Activated CD4-positive, alpha-beta T cell treated with anti-CD3 and anti-CD28 coated beads, Interleukin-2, amount 50 U/mL, for 16 hours (primary cell): Measurements from ENCODE around the gene ST8SIA3.

ENCODE experiments used
- DNase-seq: peaks from one replicate; pipeline ENCODE4 v3.0.0-alpha.2; 2020

The ST8SIA3 gene

GRCh38 chr18:57352271-57352701 is at the start of gene ST8SIA3:
ST8SIA3 (plus strand) TSS chr18:57352557; CDS start chr18:57352847, 290 bp downstream.
- DNase-seq, result no peak

GRCh38 chr18:57311472-57311871 is 40.9 kb upstream of the ST8SIA3 start:
- DNase-seq, result no peak

DNA sequence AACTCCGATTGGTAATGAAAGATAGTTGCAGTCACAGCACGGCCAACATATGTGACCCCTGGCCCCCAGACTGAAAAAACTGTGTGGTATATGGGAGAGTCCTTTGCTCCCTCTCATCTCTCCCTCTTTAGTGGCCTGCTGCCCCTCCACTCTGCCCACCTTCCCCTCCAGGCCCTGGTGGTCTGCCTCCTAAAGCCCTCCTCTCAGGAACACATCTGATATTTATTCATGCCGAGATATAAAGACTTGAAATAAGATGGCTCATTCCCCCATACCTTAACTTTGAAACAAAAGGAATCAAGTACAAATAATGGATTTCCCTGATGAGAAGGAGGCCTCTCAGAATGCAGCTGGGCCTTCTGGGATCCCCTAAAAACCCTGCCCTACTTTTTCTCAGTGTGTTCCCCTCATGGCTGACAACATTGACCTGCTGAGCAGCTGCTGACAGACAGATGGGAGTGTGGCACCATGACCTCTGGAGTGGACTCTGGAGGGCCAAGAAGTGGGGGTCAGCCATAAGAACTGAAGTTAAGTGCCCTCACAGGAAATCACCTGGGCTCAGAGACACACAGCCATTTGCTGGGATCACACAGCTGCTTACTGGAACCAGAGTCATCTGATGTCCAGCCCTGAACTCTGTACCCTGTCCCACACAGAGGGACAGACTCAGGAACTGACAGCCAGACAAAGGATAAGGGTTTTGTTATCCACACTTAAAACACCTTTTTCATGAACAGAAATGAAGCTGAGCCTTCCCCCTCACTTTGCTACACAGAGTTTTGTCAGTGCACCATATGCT is 39.8 kb upstream of the ST8SIA3 start:
- no peak for DNase-seq

DNA sequence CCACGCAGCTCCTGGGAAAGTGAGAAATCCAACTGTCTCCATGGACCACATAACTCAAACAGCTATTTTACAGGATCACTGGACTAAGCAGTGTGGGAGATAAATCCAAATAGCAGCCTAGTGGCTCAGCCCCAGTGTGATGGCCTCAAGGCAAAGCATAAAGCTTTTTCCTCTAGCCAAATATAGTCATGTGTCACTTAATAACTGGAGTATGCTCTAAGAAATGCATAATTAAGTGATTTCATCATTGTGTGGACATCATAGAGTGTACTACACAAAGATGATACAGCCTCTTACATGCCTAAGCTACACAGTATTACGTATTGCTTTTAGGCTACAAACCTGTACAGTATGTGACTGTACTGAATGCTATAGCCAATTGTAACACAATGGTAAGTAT is 31.8 kb upstream of the ST8SIA3 start:
- no peak for DNase-seq

- no peak for DNase-seq
Observed at GRCh38 chr18:57325491-57326166, 26.7 kb upstream of the ST8SIA3 start.

DNA sequence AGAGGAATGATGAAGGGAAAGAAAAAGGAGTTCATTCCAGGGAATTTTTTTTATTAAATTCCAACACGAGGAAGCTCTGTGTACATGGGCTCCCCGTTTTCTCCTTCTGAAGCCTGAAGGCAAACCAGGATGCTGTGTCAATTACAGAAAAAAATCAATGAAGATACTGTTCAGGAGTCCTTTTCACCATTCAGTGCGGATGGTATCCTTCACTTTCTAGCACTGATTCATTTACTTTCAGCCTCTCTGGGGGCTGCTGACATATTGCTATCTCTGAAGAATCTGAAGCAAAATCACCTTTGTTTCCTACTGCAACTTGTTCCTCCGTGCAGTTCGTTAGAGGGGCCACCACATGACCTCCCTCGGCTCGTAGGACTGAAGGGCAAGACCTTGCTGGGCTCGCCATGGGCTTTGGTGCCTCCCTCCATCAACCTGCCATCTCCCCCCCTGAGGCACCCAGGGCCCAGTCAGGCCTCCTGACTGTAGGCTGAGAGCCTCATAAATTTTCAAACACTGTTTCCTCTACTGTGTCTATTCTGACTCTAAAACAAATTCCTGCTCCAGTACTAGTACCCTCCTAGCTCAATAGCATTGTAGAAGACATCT is 25.5 kb upstream of the ST8SIA3 start:
- DNase-seq, result no peak

DNA sequence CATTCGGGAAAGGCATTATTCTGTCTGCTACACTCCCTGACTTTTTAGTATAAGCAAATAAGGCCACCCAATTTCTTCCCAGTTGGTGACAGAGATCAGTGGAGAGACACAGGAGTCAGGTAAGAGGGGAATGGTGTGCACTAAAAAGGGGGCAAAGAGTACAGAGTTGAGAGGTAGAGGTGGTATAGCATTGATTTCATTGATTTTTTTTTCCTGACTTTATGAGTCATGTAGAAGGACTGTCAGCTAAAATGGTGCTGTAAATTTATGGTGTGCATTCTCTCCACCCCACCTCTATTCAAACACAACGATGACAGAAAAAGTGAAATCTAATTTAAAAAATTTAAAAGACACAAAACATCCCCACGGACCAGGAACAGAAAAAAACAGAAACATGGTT is 23.7 kb upstream of the ST8SIA3 start:
- no peak for DNase-seq

DNA sequence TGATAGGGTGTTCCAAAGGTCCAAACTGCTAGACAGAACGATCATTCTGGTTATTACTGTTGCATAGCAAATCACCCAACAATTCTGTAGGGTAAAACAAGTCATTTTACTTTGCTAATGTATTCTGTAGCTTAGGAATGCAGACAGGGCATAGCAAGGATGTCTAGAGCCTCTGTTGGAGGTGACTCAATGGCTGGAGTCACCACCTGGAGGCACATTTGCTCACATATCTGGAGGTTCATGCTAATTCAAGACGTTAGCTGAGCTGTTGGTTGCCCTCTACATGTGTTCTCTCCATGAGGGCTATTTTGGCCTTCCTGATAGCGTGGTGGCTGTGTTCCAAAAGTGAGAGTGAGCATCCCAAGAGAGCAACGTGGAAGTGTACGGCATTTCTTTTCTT is 22.5 kb upstream of the ST8SIA3 start:
- DNase-seq, result no peak

- DNase-seq, result no peak
Observed at GRCh38 chr18:57331718-57332117, 20.6 kb upstream of the ST8SIA3 start.

- DNase-seq, result no peak
Observed at GRCh38 chr18:57333940-57334339, 18.4 kb upstream of the ST8SIA3 start.

DNA sequence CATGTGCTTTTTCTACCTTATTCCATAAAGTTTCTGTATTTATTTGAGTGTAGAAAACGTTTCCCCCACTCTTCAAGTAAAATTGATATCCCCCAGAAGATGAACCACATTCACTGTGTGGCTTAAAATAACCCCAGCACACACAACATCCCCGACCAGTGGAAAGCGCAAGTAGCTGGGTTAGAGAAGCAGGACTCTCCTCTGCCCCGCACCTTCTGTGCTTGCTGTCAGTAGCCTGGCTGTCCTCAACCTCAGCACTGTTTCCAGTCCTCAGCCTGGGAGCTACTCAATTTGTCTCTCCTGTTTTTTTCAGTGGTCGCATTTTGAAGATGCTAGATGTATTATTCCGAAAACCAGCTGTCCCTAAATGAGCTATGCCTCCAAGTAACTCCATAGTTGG is 18.0 kb upstream of the ST8SIA3 start:
- no peak for DNase-seq

DNA sequence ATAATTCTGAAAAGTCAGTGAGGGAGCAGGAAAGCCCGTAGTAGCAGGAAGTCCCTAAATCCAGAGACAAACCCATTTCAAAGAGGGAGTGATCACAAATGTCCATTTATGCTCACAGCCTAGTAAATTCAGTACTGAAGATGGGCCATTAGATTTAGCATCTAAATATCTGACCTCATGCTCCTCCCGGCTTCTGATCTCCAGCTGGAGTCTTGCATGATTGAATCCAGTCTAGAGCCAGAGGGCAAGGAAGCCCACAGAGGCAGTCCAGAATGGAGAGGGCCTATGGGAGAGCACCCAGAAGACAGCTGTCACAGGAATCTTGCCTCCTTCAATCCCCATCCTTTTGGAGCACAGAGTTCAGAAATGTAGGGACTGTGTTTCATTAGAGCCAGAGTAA is 16.0 kb upstream of the ST8SIA3 start:
- no peak for DNase-seq

DNA sequence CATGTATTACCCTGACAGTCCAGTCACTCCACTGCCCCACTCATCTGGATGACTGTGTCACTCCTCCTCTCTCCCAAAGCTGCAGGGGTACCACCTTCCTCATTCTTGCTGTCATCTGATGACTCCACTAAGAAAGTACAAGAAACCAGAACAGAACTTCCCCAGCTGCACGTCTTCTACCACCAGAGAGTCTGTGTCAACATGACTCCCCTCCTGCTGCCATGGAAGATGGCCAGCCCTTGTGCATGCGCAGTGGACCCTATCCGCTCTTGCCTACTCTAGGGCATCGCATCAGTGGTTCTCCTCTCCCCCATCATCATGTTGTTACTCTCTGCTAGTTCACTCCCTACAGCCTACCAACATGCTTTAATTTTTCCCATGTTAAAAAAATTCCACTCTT is 14.5 kb upstream of the ST8SIA3 start:
- DNase-seq, result no peak

DNA sequence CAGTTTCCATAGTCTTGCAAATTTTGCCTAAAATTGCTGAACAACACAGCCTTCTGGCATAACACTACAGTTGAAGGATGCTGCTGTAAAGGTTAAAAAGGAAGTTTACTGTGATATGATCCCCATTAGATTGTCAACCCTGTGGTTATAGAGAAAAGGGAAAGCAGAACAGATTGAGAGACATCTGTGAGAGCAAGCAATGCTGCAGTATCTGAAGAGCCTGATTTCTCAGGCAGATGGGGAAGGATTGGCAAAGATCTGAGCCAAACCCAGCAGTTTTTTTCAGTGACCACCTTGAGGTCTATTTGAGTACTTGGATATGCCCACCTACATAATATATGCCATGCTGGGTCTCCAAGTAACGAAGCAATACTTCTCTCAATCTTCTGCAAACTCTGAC is 8.5 kb upstream of the ST8SIA3 start:
- no peak for DNase-seq

DNA sequence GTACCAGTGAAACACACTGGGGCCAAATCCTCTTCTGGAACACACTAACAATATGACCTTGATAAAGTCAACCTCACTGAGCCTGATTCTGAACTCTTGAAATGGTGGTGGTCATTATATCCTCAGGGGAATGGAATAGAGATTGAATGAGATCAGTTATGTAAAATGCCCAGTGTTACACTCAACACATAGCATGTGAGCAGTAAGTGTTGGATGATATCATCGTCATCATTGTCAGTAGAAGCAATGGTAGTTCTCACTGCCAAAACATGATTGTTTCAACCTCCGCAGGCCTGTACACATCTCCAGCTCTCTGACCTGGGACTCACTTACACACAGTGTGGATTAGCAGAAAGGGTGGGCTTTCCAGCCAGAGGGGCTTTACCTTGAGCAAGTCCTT is 5.5 kb upstream of the ST8SIA3 start:
- DNase-seq, result no peak

- DNase-seq, result no peak
Observed at GRCh38 chr18:57347784-57348183, 4.6 kb upstream of the ST8SIA3 start.

DNA sequence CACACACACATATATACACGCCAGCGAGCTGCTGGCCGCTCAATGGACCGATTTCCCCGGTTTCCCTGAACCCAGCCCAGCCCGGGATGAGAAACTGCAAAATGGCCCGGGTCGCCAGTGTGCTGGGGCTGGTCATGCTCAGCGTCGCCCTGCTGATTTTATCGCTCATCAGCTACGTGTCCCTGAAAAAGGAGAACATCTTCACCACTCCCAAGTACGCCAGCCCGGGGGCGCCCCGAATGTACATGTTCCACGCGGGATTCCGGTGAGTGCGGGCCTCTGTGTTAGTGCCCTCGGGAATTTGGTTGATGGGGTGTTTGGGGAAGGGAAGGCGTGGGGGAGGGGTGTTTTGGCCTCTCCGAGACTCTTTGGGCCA is 392 bp downstream of the ST8SIA3 start:
- DNase-seq, result no peak

DNA sequence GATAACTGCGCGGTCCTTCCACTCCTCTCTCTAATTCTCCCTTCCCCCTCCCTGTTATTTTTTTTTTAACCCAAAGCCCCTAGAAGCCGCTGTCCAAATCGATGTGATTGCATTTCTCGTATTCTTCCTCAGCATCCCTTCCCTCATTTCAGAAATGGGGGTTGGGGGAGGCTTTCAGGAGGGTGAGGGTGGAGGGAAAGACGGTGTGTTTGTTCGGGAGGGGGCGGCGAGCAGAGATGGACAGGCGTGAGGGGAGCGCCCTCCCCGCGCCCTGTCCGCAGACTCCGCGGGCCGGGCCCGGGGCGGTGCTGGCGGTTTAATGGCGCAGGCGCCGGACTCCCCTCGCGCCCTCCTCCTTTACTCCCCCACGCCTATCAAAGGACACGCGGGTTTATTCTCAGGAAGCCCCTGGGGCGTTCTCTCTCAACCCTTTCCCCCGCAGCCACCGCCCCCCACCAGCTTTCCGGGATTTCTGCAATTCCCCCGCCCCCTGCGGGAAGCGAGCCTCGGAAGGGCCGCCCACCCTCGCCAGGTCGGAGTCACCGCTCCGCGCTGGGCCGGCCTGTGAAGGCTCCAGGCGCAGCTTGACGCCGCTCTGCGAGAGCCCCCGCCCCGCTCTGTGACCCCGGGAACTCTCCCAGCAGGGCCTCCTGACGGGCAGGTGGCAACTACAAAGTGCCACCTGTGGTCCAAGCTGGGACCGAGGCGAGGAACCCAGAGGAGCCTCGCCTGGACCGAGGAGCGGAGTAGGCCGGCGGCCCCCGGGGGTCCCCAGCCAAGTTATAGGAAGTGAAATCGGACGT is 981 bp downstream of the ST8SIA3 start:
- DNase-seq, result no peak

- peak; percentile 8 for DNase-seq
Observed at GRCh38 chr18:57353940-57354461, 1.6 kb downstream of the ST8SIA3 start.

DNA sequence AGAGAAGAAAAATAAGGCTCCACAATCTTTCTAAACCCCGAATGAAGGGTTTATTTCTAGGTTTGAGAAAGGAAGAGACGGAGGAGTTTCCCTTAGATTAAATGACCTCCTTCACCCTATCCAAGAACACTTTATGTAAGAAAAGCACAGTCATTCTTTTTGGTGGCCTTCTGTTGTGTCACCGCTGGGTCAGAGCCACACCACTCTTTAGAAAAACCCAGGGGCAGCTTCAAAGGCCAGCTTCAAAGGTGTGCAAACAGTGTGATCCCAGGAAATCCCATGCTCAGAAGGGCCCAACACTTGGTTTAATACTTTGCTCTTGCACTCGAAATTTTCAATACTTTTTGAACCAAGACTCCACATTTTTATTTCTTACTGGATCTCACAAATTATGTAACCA is 7.1 kb downstream of the ST8SIA3 start:
- no peak for DNase-seq

GRCh38 chr18:57362714-57363113 is 10.4 kb downstream of the ST8SIA3 start:
- DNase-seq, result no peak

- DNase-seq, result no peak
Observed at GRCh38 chr18:57364460-57364859, 12.1 kb downstream of the ST8SIA3 start.

DNA sequence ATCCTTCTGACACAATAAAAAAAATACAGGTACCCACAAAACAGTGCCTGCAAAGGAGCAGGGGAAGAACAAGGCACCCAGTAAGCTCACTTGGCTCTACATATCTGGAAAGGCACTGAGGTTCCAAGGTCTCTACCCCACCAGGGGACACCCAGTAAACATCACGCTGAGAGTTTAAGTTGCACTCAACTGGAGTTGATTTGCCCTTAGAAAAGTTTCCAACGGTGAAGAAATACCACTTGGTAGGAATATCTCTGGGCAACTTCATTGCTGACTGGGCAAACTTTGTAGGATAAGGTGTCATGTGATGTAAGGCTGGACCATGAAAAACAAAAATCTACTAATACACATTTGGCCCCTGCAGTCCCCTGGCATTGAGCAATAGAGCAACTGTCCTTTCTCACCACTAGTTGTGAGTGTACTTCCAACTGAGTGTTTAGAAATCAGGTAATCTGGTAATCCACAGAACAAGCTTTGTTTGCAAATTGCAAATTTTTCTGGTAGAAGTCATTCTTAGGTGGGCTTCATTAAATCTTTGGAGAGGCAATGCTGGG is 14.2 kb downstream of the ST8SIA3 start:
- no peak for DNase-seq
